Astrocyte (in vitro differentiated cells and primary cell): ENCODE results near the gene CIDEC. TPM values are rescaled to one million over a fixed set of nuclear protein-coding genes. Genes with fewer than 3 reads are reported as not detected.

Experiments used
- DNase-seq: peaks from one replicate; pipeline ENCODE4 v3.0.0-alpha.2; 2010; ENCODE audit warnings: low read depth
- FAIRE-seq: peaks from 2 replicates; lab custom pipeline; 2011; peaks lifted over from hg19 to GRCh38; lab: Jason Lieb, UNC
- H2AFZ ChIP-seq: 2 replicates; pipeline ENCODE4 v1.6.0; 2012; ENCODE audit warnings: low read depth, low read length, inconsistent platforms
- H3K27ac ChIP-seq: 2 replicates; pipeline ENCODE4 v1.5.1; 2011; ENCODE audit warnings: low read depth, low read length, inconsistent platforms
- H3K27me3 ChIP-seq: 2 replicates; pipeline ENCODE4 v1.6.0; 2011; ENCODE audit warnings: low read length, inconsistent platforms; ENCODE audit not compliant: insufficient read depth
- H3K36me3 ChIP-seq: 2 replicates; pipeline ENCODE4 v1.5.1; 2011; ENCODE audit warnings: low read length, inconsistent platforms; ENCODE audit not compliant: insufficient read depth
- H3K4me1 ChIP-seq: 2 replicates; pipeline ENCODE4 v1.5.1; 2011; ENCODE audit warnings: low read length, inconsistent platforms; ENCODE audit not compliant: insufficient read depth
- H3K4me2 ChIP-seq: 2 replicates; pipeline ENCODE4 v1.6.0; 2012; ENCODE audit warnings: low read length, inconsistent platforms
- H3K4me3 ChIP-seq: 2 replicates; pipeline ENCODE4 v1.5.1; 2011; ENCODE audit warnings: low read depth, mild to moderate bottlenecking, low read length, inconsistent platforms; ENCODE audit not compliant: insufficient read depth
- H3K79me2 ChIP-seq: 2 replicates; pipeline ENCODE4 v1.6.0; 2012; ENCODE audit warnings: mild to moderate bottlenecking, low read length, inconsistent platforms; ENCODE audit not compliant: insufficient read depth
- H3K9ac ChIP-seq: 2 replicates; pipeline ENCODE4 v1.6.0; 2012; ENCODE audit warnings: mild to moderate bottlenecking, low read length, inconsistent platforms
- H3K9me3 ChIP-seq: 2 replicates; pipeline ENCODE4 v1.5.1; 2012; ENCODE audit warnings: low read depth, mild to moderate bottlenecking, low read length, inconsistent platforms; ENCODE audit not compliant: insufficient read depth
- H4K20me1 ChIP-seq: 2 replicates; pipeline ENCODE4 v1.6.0; 2012; ENCODE audit warnings: low read length, inconsistent platforms; ENCODE audit not compliant: insufficient read depth
- H3K27ac Mint-ChIP-seq: one replicate; pipeline ENCODE4 v1.8.0; 2021; ENCODE audit warnings: mild to moderate bottlenecking, mixed read lengths; ENCODE audit not compliant: unreplicated experiment
- H3K27me3 Mint-ChIP-seq: one replicate; pipeline ENCODE4 v1.8.0; 2021; ENCODE audit warnings: low read depth, mixed read lengths; ENCODE audit not compliant: unreplicated experiment
- H3K36me3 Mint-ChIP-seq: one replicate; pipeline ENCODE4 v1.8.0; 2021; ENCODE audit warnings: low read depth, mixed read lengths; ENCODE audit not compliant: unreplicated experiment
- H3K4me1 Mint-ChIP-seq: one replicate; pipeline ENCODE4 v1.8.0; 2021; ENCODE audit warnings: low read depth, mixed read lengths; ENCODE audit not compliant: unreplicated experiment
- H3K4me3 Mint-ChIP-seq: one replicate; pipeline ENCODE4 v1.8.0; 2021; ENCODE audit warnings: mild to moderate bottlenecking, moderate library complexity, mixed read lengths; ENCODE audit not compliant: unreplicated experiment
- H3K9me3 Mint-ChIP-seq: one replicate; pipeline ENCODE4 v1.8.0; 2021; ENCODE audit warnings: mild to moderate bottlenecking, mixed read lengths; ENCODE audit not compliant: unreplicated experiment
- CTCF ChIP-seq: IDR thresholded peaks from 2 replicates; pipeline ENCODE4 v1.5.1; 2011; ENCODE audit warnings: low read depth, mild to moderate bottlenecking, inconsistent platforms, low read length, moderate library complexity; ENCODE audit not compliant: insufficient read depth
- EZH2 ChIP-seq: IDR thresholded peaks from 2 replicates; pipeline ENCODE4 v1.6.1; 2012; ENCODE audit warnings: mild to moderate bottlenecking, low read length, inconsistent platforms; ENCODE audit not compliant: insufficient read depth
- total RNA-seq: library from RNA; stranded (reverse); gene quantifications from 2 replicates; pipeline ENCODE4 v1.2.1, GENCODE V29; 2021

Gene CIDEC
- total RNA-seq, 1 donor from 2014 or later: not detected

DNA sequence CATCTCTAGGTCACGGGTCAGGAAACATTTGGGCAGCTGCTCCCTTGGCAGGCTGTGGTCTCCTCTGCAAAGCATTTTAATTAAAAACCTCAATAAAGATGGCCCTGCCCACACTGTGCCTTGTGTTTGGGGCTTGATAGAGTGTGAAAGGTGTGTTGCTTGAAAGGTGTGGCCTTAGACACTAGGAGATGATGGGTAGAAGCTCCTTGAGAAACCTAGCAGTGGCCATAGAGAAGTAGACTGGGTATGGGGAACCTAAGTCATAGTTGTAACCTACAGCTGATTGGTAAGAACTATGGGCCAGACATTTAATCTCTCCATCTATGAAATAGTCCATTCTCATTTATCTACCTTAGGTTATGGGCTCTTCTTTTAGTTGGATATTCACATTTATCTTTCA lies 13.7 kb upstream of the CIDEC start:
- Mint-ChIP-seq H3K36me3 (peaks cover 18% of the 10 kb centered on the region), H3K27ac (peak overlapping the region; percentile 66), H3K9me3 (no peaks in the 10 kb centered on the region), H3K4me3 (peak overlapping the region; percentile 35), H3K27me3 (no peaks in the 10 kb centered on the region), H3K4me1 (peaks cover 32% of the 10 kb centered on the region)
- Histone ChIP-seq H3K27ac (peak overlapping the region; percentile 10), H3K4me3 (no peak overlapping the region), H3K9me3 (no peaks in the 10 kb centered on the region), H3K4me2 (peak overlapping the region; percentile 50), H2AFZ (no peak overlapping the region), H4K20me1 (peaks cover 29% of the 10 kb centered on the region), H3K36me3 (peaks cover 12% of the 10 kb centered on the region), H3K9ac (no peak overlapping the region), H3K27me3 (no peaks in the 10 kb centered on the region), H3K4me1 (peaks cover 12% of the 10 kb centered on the region), H3K79me2 (peaks cover 31% of the 10 kb centered on the region)
- FAIRE-seq (no peak), DNase-seq (no peak)
- no peak for TF ChIP-seq CTCF

- Histone ChIP-seq H3K9ac (peak overlapping the region; percentile 97), H3K27ac (peak overlapping the region; percentile 93), H3K4me3 (peak overlapping the region; percentile 89), H3K9me3 (no peaks in the 10 kb centered on the region), H3K4me2 (peak overlapping the region; percentile 91), H4K20me1 (peaks cover 22% of the 10 kb centered on the region), H2AFZ (peak overlapping the region; percentile 95), H3K4me1 (peaks cover 9% of the 10 kb centered on the region), H3K27me3 (no peaks in the 10 kb centered on the region), H3K79me2 (peaks cover 31% of the 10 kb centered on the region), H3K36me3 (peaks cover 12% of the 10 kb centered on the region)
- Mint-ChIP-seq H3K27me3 (no peaks in the 10 kb centered on the region), H3K4me3 (peak overlapping the region; percentile 94), H3K36me3 (peaks cover 18% of the 10 kb centered on the region), H3K27ac (peak overlapping the region; percentile 72), H3K9me3 (no peaks in the 10 kb centered on the region), H3K4me1 (peaks cover 18% of the 10 kb centered on the region)
- DNase-seq (no peak), FAIRE-seq (no peak)
- TF ChIP-seq CTCF (no peak), EZH2 (no peak)
Observed at GRCh38 chr3:9891072-9891622, 11.1 kb upstream of the CIDEC start.
